ENCODE results near the gene LARGE1.

DNA sequence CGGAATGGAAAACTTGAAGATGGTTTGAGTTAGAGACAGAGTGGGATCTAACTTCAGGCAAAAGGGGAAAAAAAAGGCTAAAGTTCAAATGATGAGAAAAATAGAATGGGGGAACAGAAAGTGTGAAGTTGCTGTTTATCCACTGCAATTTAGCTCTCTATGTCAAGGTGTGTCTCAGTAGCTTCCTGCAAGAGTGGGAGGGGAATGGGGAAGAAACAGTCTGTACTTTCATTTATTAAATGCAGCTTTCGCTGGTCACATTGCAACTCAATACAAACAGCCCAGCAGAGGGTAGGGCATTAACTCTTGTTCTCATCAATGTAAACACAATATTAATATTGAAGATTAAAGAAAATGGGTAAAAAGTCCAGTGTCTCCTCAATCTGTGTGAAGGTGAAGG is 647.4 kb downstream of the LARGE1 start:
- TF ChIP-seq CTCF (conservative IDR thresholded peaks at IDR 0.05 in 1 of 2, IDR thresholded peaks at IDR 0.05 in 1 of 2; ENCODE audit: low read depth in 1 of 2, low read length in 2 of 2) (no peak), EZH2 (IDR thresholded peaks at IDR 0.05; ENCODE audit: low read length, missing control alignments) (no peak)

Measured in fibroblast of lung (primary cell).